ENCODE results near the gene HTR6.
A peak's percentile ranks its signal among the peaks of the same experiment; 100 is the strongest.

Gene HTR6

GRCh38 chr1:19689856-19690255 is 25.2 kb downstream of the HTR6 start:
- no peak for DNase-seq

DNA sequence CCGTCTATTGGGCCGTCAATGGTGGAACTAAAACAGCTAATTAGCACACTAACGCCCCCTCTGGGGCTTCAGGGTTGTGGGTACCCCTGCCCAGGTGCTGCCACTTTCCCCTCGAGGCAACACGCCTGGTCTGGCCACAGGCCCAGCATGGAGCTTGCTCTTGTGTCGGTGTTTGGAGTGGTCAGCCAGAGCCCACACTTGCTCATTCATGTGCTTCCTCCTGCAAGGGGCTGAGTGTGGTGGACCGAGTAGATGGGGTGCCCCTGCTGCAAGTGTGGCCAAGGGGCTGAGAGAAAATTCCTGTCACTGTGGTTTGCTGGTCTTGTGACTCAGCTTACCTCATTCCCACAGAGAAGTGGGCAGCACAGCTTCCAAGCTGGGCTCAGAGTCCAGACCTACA is 25.7 kb downstream of the HTR6 start:
- no peak for DNase-seq

DNA sequence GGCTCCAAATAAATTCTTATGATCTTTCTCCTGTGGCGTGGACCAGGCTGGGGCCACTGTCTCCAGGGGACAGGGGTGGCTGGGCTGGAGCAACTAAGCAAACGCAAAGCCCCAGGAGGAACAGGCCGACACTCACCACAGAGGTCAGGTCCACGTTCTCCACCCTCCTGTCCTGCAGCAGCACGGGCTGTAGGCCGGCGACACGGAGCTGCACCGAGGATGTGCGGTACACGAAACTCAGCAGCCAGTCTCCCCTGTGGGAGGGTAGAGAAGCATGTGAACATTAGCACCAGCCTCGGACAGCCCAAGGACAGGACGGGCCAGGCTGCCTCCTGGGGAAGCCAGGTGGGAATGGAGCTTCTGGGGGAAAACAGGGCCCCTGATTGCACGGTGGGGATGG is 29.6 kb downstream of the HTR6 start:
- no peak for DNase-seq

- DNase-seq, result no peak
Measured at GRCh38 chr1:19695772-19696171, 31.1 kb downstream of the HTR6 start.

DNA sequence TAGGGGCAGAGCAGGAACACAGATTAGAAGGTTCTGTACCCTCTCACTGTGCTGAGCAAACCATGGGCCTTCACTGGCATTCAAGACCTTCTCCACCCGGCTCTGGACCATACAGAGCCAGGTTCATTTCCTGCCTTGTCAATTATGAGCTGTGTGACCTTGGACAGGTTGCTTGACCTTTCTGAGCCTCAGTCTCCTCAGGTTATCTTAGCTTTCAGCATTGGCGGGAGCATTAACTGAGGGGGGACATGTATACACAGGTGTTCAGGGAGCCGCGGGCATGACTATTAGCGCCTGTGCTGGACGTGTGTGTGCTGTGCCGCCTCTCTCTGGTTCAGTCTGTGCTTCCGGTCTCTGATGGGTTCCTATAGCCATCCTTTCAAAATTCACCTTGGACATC is 32.1 kb downstream of the HTR6 start:
- no peak for DNase-seq

DNA sequence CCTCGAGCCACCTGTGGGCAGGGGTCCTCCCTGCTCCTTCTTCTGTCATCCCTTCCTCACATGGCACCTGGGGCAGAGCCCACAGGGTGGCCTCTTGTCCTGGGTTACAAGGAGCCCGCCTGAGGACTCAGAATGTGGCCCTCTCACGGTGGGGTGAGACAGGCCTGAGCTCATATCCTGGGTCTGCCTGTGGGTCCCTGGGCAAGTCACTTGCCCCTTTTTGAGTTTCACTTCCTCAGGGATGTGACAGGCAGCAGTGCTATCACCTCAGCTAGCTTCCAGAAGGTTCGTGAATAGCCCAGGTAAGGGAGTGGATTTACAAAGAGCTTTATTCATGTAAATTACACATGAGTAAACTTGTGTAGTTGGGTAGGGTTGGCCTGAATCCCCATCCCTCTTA is 33.5 kb downstream of the HTR6 start:
- no peak for DNase-seq

GRCh38 chr1:19700079-19700777 is 35.6 kb downstream of the HTR6 start:
- DNase-seq, result no peak

DNA sequence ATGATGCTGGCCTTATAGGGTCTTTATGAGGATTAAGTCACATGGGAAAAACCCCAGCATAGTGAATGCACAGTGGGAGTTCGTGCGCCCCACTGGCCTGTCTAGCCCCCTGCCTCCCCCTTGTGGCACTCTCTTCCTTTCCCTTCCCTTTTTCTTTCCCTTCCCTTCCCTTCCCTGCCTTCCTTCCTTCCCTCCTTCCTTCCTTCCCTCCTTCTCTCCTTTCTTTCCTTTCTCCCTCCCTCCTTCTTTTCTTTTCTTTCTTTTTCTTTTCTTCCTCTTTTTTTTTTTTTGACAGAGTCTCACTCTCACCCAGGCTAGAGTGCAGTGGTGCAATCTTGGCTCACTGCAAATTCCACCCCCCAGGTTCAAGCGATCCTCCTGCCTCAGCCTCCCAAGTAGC is 38.6 kb downstream of the HTR6 start:
- no peak for DNase-seq

DNA sequence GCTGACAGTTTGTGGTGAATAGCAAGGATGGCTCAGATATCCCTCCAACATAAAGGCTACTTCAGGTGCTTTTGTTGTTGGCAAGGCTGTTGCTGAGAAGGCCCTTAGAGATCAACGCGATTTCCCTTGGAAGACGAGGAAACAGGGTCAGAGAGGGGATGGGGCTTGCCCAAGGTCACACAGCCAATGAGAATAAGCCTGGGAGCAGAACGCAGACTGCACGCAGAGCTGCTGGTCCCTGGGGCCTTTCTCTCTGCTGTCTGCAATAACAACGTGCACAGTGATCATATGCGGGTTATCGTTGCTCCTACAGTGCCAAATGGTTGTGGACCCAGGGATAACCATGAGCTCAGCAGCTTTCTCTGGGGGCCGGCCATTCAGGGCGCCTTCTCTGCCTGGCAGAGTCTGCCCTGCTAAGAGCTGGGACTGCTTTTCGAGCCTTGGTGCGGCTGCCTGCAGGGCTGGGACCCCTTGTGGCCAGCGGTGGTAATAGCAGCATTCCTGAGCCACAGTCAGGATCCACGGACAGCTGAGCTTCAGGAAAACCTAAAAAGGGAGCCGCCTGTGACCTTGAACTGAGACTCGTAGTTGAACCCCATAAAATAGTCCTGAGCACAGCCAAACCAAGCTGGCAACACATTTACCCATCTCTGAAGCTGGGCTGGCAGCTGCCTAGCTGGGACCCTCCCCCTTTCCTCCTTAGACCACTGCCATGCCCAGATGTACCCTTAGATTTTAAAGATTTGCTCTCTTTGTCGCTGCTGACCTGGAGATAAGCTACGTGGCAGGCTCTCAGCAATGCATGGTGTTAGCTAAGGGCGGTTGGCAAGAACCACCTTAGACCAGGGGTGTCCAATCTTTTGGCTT is 39.8 kb downstream of the HTR6 start:
- DNase-seq, result peak; percentile 56 to 62

- no peak for DNase-seq
Measured at GRCh38 chr1:19705464-19705863, 40.8 kb downstream of the HTR6 start.

GRCh38 chr1:19706136-19706535 is 41.5 kb downstream of the HTR6 start:
- no peak for DNase-seq

- DNase-seq, result no peak
Measured at GRCh38 chr1:19708567-19709110, 44.0 kb downstream of the HTR6 start.

DNA sequence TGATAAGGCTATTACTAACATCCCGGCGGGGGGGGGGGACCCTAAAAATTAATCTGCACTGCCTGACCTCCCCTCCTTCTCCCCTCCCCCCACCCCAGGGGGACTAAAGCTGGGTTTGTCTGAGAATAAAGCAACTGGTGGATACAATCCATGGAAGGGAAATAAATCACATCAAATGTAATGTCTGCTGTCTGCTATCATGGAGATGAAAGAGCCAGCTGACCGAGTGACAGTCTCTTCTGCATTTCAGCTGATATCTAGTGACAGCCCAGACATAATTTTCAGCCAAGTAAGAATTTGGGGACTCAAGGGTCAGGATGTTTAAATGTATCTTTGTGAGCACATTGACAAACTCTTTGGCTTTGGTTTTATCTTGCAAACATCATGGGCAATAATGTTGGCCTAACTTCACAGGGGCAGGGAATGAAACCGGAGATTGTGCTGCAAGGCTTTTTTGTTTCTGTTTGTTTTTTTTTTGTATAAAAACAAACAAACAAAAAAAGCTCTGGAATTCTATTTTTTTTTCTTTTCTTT is 44.7 kb downstream of the HTR6 start:
- DNase-seq, result no peak

- peak; percentile 14 to 26 for DNase-seq
Measured at GRCh38 chr1:19710825-19711611, 46.3 kb downstream of the HTR6 start.

GRCh38 chr1:19712928-19713327 is 48.3 kb downstream of the HTR6 start:
- no peak for DNase-seq

GRCh38 chr1:19715334-19716203 is 50.9 kb downstream of the HTR6 start:
- peak; percentile 90 to 91 for DNase-seq

- no peak for DNase-seq
Measured at GRCh38 chr1:19717467-19717866, 52.8 kb downstream of the HTR6 start.

GRCh38 chr1:19720174-19720573 is 55.5 kb downstream of the HTR6 start:
- no peak for DNase-seq

DNA sequence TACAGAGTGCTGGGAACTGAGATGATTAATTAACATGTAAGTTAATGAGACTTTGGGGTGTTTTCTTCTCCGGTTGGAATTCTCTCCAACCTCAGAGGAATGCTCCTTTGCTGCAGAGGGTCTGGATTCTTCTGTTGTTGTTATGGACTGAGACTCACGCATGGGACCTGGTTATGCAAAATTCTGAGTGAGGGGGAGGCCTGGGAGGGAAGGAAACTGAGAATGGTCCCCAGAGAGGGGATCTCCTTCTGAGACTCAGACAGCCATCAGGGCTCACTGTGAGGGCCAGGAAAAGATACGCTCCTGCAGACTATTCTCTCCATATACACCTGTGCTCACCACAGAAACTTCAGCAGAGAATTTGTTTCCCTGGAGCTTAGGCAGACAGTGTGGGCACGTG is 56.3 kb downstream of the HTR6 start:
- no peak for DNase-seq

DNA sequence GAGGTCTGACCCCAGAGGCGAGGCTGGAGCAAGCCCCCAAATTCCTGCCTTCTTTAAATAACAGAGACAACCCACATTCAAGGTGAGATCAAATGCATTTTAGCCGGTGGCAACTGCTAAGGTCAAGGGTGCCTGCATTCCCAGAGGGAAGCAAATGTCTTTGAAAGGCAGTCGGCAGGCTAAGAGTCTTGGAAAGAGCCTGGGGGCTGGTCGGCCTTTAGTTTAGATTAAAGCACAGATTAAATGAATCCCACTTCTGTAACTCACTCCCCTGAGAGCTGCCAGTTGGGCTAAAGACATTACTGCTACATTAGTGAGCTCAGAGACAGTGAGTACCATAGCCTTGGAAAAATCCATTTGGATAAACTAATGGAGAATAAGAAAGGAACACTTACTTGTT is 59.2 kb downstream of the HTR6 start:
- DNase-seq, result no peak

DNA sequence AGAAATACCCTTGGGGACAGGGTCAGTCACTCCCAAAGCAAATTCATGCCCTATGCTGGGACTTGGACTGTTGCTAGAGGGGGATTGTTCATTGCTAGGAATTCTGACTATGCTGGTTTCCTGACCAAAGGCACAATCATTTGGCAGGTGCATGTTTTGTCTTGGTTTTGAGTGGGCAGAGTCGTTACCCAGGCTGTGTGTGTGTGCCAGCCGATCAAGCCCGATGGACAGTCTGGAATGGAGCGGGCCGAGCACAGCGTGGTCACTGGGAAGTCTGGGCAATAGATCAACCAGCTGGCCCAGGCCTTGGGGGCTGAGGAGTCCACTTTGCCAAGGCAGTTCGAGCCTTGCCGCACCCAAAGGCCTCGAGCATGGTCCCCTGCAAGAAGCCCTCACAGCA is 60.9 kb downstream of the HTR6 start:
- no peak for DNase-seq
